ENCODE data around the gene THBS4.
A peak's percentile ranks its signal among the peaks of the same experiment; 100 is the strongest.

THBS4 gene

GRCh38 chr5:80122579-80122978, 87.4 kb downstream of the THBS4 start:
- ATAC-seq: no peak

- no peak for ATAC-seq
Observed at GRCh38 chr5:80124121-80124918, 89.2 kb downstream of the THBS4 start.

GRCh38 chr5:80125022-80125961, 90.1 kb downstream of the THBS4 start:
- ATAC-seq: no peak

GRCh38 chr5:80125962-80126480, 90.9 kb downstream of the THBS4 start:
- ATAC-seq: peak; percentile 93 to 94

- ATAC-seq: no peak
Observed at GRCh38 chr5:80127116-80127552, 92.0 kb downstream of the THBS4 start.

GRCh38 chr5:80128141-80128540, 93.0 kb downstream of the THBS4 start:
- ATAC-seq: no peak

- ATAC-seq: no peak
Observed at GRCh38 chr5:80129146-80129545, 94.0 kb downstream of the THBS4 start.
